ENCODE data around the gene KCNIP4.

KCNIP4 gene

DNA sequence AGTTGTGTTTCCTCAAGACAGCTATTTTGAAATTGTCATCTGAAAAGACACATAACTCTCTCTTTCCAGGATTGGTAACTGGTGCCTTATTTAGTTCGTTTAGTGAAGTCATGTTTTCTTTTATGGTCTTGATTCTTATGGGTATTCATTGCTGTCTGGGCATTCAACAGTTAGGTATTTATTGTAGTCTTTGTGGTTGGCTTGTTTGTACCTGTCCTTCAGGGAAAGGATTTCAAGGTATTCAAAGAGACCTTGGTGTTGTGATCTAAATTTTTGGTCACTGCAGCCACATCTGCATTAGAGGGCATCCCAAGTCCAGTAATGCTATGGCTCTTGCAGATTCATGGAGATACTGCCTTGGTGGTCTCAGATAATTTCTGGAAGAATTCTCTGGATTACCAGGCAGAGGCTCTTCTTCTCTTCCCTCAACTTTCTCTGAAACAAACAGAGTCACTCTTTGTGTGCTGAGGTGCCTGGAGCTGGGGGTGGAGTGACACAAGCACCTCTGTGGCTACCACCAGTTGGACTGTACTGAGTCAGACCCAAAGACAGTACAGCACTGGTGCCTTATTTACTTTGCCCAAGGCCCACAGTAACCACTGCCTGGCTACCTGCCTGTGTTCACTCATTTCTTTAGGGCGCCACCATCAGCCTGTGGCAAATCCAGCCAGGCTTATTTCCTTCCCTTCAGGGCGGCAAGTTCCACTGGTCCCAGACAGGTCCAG lies 620.4 kb downstream of the KCNIP4 start:
- DNase-seq, result no peak

DNA sequence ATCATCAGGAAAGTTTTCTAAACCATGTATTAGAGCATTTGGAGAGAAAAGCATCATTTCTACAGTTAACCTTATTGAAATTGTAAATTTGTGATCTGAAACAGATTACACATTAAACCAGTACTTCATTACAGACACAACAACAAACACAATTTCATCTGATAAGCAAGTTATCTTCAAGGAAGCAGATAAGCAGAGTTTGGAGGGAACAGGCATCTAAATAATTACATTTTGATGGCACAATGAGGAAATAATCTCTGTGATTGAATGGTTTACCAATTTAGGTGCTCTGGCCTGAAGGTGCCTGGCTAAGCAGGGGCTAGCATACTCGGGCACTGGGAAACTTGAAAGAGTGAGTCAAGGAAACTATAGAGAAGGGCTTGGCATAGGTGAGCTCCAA lies 628.5 kb downstream of the KCNIP4 start:
- no peak for DNase-seq

DNA sequence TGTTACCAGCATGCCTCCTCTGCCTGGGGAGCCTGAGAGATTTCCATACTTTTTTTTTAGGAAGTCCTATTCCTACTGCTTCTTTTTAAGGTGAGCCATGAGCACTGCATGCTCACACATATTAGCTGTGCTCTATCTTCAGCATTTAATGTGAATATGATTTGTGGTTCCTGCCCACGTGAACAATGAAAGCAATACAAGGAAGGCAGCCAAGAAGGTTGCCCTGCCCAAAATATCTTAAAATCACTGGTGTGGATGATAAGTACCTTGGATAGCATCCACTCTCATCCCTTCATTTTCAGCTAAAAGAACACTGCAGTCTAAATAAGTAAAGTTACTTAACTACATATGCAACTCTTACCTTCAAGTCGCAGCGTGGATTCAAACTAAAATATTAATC lies 640.9 kb downstream of the KCNIP4 start:
- no peak for DNase-seq

DNA sequence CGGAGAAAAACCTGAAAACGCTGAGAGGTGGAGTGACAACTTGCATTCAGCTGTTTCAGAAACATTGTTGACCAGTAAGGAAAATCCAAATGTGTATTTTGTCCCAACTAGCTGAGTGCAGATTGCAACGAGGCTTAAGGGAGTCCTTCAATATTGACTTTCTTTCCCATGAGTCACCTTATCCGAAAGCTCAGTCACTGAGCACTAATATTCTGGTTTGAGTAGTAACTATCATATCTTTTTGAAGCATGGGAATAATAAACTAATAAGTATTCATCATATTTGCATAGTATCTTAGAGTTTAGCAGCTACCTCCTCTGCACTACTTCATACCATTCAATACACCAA lies 644.1 kb downstream of the KCNIP4 start:
- no peak for DNase-seq

DNA sequence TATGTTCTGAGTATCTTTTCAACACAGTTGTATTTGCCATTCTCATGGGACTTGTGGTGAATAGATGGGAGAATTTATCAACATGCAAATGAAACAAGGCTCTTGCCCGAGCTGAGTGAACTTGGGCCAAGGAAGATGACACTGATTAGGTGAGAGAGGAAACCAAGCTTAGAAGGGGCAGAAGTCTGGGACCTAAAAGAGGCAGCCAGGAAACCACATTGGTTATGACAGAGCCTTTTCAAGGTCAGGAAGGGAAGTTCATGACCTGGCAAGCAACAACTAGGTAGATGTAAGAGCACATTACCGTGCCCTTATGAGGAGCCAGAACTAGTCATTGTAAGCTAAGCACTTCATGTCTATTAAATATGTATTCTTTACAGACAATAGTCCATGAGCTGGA lies 658.0 kb downstream of the KCNIP4 start:
- no peak for DNase-seq

DNA sequence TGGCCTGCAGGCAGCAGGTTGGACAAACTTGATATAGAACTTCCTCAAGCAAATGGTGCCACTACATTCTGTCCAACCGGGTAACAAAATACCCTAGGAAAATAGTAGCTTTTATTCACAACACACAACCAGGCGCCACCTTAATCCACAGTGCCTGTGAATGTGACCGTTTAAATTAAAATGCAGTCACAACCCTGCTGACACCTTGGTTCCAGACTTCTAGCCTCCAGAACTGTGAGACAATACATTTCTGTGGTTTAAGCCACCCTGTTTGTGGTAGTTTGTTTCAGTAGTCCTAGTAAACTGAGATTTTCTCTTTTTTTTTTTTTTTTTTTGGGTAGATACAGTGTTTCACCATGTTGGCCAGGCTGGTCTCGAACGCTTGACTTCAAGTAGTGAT lies 672.5 kb downstream of the KCNIP4 start:
- no peak for DNase-seq

DNA sequence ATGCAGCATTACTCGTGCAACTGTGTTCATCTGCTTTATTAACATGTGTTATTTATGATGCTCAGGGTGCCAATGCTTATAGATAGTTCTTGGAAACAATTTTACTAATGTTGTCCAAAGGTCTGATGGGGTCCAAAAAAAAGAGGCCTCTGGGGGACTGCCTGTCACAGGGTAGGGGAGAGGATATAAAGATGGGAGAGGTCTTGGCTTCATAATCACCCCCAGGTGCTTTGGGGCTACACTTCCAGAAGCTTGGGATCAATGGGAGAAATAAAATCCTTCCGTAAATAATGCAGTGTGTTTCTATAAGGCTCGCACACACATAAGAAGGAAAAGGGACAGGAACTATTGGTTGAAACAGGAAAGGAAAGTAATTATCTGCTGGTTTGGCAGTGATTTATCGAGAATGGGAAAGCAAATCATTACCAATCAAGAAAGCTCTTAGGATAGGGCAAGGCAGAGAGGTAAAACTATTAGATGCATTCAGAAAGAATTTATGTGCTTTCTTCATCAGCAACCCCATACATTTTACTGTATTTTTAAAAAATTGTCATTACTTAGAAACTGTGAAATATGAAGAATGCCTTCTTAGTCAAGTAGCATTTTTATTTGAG lies 677.0 kb downstream of the KCNIP4 start:
- DNase-seq, result no peak

DNA sequence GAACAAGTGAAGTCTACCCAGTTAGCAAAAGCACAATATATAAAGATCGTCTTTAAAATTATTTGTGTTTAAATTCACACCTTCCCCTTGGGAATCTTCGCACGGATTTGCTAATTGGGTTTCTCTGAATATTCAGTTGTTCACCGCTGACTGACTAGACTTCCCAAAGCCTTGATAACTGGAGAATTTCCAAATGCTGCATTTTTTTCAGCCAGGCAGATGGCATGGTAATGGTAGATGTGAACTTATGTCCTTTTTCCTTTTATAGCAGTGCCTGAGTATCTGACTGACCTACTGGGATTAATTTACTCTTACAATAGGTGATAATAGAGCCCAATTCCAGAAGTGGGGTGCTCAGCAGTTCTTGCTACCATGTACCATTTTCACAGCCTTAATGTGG lies 700.2 kb downstream of the KCNIP4 start:
- no peak for DNase-seq

DNA sequence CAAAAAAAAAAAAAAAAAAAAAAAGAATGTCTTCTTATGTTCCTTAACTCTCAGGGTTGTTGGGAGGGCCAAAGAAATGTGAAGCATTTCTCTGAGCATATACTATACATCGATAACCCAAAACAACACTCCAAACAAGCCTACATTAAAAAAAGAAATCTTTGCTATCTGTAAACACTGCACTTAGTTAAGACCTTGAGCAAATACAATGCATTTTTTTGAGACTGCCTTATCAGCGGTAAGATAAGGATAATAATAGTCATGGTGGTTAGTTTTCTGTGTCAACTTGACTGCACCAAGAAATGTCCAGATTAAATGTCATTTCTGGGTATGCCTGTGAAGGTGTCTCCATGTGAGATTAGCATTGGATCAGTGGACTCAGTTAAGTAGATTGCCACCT lies 706.4 kb downstream of the KCNIP4 start:
- no peak for DNase-seq

DNA sequence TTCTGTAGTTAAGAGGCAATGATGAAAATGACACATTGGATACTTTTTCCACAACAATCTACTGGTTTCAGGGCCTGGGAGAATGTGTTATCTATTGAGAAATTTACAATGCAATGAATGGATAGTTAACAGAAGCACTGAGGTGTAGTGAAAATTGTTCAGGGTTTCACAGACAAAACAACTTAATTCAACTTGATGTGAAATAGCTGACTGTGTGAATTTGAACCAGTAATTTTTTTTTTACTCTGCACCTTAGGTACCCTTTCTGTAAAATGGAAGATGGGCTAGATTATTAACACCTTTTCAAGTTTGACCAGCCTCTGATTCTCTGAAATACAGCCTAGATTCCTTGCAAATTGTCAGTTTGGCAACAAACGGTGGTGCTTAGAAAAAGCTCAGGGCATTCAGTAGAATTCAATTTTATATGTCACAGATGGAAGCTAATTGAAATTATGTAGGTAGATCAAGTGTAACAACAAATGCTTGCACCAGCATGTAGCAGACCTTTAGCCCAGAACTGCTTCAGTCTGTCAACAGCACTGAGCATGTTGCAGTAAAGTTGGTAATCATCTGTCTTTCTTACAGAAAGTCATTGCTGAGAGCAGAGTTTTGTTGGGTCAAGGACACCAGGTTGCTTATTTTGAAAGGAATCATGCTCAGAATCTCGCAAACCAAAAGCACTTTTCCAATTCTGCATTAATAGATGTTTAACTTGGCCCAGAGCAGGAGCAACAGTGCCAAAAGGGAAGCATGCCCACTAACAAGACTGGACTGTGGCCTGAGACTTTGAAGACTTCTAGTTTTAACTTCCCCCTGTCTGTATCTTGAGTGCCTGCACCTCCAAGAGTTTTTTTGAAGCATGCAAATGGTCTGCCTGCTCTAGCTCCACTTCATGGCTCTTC lies 721.7 kb downstream of the KCNIP4 start:
- no peak for DNase-seq

DNA sequence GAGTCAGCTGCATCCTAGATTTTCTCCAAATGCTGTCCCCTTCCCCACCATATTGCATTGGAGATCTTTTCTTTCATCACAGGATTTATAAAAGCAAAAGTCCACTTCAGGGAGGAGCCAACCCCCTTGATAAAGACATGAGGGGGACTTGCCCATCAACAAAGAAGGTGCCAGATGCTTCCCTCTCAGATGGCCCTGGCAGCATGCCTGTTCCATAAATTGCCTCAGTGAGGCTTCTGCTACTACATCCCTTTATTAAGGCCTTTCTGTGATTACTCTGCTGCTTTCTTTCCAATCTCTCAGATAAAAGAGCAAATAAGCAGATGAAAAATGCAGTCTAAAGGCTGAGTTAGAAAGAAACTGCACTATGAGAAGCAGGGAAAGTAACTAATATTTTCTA lies 736.7 kb downstream of the KCNIP4 start:
- DNase-seq, result no peak

DNA sequence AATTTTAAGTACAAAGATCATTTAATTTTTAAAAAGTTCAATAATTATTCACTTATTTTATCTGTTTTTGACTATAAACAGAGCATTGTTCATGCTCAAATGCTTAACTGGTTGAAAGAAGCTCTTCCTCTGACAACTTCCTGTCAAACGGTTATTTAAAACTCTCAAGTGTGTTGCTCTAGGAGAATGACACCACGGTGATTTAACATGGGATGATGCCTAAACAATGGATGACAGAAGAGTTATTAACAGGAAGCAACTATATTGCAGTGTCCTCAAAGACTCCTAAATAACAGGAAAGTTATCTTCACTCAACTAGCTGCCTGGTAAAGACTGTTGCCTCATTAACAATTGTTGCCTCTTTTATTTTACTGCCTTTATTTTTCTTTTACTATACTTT lies 738.7 kb downstream of the KCNIP4 start:
- no peak for DNase-seq

DNA sequence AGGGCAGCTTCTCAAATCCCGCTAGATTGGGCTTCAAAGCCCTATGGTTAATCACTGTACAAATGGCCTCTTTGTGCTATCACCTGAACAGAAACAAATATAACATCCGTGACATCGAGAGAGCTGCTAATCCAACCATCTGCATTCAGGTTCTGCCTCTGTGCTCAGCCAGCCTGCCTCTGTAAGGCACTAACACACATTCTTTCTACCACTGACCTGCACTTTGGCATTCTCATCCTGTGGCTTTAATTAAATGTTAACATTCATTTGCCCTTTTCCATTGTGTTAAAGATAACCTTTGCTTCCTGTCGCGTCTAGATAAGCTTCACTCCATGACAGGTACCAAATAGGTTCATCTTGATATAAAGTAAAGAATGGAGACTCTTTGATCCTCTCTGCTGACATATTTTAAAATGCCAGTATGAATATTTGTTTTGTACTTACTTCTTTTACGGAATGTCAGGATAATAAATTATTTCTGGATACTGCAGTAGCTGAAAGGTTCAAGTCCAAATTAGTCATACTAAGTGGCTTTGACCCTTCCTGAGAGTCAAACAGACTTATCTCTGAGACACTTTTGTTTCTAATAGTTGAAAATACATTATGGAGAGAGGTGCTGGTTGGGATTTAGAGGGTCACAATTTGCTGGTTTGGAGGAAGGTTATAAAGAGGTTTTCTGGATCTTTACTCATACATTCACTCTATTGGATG lies 742.6 kb downstream of the KCNIP4 start:
- DNase-seq, result no peak

DNA sequence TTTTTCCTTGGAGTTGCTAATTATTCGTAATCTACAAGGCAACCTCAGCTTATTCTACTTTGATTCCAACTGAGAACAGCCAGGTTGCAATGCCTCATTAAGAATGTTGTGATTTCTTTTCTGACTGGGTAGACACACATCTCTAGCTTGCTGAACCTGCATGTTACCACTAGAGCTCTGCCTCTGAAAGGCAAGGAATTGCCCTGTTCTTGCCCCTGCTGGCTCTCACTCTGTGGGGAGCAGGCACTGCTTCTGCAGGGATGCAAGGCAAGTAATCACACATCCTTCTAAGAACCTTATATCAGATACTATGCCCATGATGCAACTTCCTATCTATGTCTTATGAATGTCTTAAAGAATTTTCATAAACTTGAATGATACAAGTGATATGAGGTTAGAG lies 745.2 kb downstream of the KCNIP4 start:
- no peak for DNase-seq

DNA sequence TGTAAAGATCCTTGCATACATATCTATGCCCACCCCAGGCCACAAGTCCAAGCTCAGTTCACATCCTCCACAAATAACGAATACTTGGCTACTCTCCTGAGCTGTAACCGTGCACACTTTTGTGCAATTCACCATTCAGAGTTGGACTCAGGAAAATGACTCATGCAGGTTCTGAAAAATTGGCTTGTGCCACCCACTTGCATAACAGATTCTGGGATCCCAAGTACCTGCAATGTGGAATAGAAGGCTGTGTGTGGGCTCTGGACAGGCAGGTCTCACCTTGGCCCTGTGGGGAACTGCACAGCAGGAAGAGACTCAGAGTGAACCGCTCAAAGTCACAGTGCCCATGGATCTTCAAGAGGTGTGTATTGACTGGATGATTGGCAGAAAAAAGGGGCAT lies 745.6 kb downstream of the KCNIP4 start:
- DNase-seq, result no peak

DNA sequence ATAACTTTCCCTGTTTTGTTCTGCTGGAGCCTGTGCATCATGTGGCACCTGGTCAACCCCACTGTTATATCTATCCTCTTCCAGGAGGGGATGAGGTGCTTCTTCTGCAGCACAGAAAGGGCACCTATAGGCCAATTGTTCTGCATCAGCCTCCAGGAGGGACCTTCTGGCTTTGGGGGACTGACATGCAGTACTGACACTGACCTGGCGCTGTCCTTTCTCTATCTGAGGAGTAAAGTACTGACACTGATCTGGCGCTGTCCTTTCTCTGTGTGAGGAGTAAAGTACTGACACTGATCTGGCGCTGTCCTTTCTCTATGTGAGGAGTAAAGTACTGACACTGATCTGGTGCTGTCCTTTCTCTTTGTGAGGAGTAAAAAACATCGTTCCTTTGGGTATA lies 749.9 kb downstream of the KCNIP4 start:
- no peak for DNase-seq

DNA sequence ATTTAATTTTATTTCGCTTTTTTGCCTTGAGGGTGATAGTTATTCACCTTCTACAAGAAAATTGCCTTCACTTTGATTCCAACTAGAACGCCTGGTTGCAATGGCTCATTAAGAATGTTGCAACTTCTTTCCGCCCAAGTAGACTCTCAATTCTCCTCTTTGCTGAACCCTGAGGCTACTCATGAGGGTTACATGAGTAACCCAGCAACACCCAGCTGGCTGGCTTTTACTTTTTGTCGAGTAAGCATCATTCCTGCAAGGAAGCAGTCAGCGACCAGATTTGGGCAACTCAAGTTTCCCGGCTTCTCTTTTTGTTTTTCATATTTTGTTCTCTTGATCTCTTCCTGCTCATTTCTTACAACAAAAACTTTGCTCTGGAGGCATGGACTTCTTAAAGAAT lies 752.9 kb downstream of the KCNIP4 start:
- no peak for DNase-seq

DNA sequence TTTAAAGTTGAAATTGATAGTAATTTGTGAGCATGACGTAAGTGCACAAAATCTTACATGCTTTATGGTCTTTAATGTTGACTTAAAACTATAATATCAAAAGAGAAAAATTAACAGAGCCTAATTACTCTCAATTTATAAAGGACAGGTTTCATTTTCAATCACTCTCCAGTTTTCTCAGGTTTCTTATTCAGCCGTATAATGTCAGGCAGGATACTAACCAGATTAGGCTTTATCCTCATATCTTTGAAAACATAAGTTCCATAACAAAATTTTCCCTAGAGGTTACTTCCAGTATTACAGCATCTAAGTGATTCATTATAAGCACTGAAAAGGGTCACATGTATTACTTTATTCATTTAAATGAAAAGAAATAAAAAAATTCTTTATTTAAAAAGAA lies 756.2 kb downstream of the KCNIP4 start:
- no peak for DNase-seq

DNA sequence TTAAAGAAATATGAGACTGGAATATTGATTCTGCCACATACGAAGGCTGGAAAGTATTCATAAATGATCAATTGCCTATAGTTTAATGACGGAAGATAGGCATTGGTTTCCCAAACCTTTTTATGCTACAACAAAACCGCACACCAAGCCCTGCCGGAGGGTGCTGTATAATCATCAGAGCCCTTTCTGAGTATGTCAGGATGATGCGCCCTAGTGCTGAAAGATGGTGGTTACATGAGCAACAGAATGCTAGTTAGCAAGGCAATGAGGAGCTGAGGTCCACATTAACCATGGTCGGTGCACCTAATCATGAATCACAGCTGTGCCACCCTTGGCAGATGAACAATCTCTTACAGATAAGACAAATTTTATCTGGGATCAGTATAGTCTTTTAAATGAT lies 757.3 kb downstream of the KCNIP4 start:
- DNase-seq, result no peak

DNA sequence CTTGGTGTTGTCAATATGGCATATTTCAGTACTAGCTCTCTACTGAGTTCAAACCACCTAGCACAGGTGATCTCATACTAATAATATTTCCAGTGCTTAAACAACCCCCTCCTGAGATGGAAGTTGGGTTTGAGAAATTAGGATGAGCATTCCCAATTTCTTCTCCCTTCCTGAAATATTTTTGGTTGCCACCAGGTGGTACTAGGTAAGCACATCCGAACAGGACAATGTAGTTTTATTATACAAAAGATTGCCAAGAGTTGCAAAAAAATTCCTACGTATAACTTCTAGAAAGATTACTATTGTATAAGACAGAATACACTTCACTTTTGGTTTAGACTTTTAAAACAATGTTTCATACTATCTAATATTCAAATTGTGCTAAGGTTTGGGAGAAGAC lies 763.8 kb downstream of the KCNIP4 start:
- no peak for DNase-seq

DNA sequence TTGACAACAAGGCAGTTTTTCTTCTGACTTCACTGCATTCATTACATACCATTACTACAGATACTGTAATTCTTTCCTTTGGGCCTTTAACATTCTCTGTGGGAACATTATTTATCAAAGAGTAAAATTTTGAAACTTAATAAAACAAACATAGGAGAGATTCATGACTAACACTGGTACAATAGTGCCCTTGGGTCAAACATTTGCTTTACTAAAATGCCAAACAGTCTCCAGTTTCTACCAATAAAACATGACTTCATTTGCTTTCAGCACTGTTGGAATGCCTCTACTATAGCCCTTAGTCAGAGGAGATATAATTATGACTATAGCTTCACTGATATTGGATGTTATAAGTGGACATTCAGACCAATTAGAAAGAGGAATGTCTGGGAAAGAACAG lies 766.9 kb downstream of the KCNIP4 start:
- no peak for DNase-seq

DNA sequence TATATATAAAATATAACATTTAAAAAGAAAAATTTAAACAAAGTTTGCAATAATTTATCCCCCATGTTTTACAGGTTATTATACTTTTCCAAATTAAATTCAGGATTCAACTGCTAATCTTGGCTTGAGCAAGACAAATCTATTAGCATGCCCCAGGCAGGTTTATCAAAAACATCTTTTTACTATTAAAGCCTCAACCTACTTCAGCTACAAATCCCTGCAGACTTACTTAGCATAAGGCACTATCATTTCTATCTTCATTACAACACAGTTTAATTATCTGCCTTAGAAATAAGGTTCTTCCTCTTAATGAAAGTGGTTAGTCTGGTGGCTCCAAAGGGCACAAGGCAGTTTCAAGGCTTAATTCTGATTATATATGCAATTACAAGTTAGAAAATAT lies 770.7 kb downstream of the KCNIP4 start:
- DNase-seq, result no peak

DNA sequence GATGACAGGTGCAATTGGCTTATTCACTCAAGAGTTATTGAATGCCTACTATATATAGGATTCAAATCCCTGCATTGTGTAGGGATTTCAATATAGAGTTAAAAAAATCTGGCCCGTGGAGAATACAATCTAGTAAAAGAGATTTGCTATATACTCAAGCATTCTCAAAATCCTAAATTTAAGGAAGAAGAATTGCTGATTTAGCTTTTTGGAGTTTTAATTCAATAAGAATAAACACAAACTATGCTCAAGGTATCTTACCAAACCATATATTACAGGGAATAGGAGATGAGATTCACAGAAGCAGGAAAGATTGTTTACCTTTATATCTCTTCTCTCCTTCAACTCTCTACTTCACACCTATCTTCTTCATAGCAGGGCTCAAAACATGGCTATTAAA lies 771.5 kb downstream of the KCNIP4 start:
- DNase-seq, result no peak

DNA sequence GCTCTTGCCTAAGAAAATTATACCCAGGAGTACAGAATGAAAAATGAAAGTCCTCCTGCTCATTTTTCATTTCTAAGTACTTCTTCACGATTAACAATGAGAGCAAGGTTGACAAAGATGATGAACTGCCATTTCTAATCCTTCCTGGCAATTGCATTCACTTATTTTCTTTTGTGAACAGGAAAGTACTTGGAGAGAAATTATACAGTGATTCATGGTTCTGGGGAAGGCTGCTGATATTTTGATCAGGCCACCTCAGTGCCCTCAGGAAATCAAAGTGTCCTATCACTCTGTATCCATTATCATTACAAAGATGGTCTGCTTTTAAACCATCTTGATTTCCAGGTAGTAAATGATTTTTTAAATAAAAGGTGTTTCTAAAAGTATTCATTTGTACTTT lies 780.9 kb downstream of the KCNIP4 start:
- DNase-seq, result no peak
